HG02678 (cell line): ENCODE data around the gene DKK3.

Experiments
- ATAC-seq: cut with Tn5 transposase; IDR thresholded peaks from one replicate; pipeline ENCODE4 v1.9.1; 2021; ENCODE audit warnings: mild to moderate bottlenecking, moderate library complexity; ENCODE audit not compliant: unreplicated experiment

Gene DKK3

DNA sequence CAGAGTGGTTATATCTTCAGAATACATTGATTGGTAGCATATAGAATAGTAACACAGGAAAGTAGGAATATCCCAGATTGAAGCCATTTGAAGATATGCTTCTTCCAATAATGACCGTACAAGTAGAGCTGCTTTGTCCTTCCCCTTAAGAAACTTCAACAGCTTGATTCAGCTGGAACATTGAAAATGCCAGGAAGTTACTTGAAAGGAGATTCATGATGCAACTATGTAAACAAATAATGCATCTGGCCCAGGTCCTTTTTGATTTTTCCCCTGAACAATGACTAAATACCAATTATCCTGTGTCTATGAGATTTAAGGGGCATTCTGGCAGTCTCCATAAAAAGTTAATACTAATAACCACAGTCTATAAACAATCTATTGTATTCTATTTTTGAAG, 3.0 kb downstream of the DKK3 start:
- ATAC-seq: no peak

DNA sequence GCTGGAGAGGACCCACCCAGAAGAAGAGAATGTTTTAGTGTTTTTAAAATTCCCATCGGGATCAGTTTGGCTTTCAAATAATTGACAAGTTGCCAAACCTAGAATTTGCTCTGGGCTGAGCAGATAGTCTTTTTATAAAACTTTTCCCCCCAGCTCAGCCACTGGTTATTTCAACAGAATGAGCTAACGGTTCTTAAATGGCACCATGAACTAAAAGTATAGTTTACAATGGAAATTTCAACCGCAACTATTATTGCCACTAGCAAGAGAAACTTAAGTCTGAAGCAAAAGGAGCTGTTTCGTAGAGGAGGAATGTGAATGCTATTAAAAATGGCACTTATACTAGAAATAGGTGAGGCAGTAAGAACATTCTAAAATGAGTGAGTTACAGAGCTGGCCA, 3.4 kb downstream of the DKK3 start:
- no peak for ATAC-seq

DNA sequence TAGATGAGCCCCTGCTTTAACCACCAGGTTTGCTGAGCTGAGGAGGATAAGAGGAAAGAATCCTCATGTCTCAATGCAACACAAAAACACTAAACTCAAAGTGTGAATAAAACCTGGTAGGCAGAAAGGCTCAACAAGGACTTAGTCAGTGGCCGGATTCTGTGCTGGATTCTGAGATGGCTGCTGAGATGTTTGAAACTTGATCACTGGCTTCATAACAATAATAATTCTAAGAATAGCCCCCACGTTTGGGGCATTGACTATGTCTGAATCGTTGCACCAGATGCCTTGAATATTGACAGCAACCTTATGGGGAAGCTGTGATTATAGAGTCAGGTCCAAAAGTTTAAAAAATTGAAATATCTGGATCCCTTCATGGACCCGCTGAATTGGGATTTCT, 4.6 kb downstream of the DKK3 start:
- ATAC-seq: no peak

DNA sequence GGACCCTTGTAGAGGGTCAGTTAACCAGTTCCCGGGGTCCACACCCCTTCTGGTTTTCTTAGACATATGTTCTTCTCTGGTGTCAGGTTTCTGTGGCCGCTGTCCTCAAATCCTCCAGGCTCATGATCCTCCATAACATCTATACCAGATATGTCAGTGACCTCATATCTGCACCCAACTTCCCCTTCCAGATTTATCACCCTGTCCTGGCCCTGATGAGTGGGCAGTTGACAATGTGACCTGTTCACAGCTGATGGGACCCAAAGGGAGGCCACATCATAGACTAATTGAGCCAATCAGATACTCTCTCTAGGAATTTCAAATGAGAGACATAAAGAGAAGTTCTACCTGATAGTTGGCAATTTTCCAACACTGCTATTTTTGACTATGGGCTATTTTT, 5.1 kb downstream of the DKK3 start:
- ATAC-seq: no peak

DNA sequence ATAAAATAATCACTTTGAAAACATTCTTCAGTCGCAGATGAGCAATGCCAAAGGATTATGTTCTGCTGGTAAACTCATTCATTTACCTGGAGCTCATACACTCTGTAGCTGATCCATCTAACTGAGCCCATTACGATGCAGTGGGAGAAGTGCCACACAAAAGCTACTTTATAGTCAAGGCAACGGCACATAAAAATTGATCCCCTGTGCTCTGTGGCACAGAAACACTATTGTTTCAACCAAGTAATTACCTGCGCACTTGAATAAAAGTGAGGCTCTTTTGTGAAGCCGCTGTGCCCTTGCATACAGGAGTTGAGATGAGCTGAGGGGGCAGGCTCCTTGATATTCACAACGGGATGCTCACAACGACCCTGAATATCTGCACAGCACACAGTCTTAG, 7.2 kb downstream of the DKK3 start:
- ATAC-seq: no peak

DNA sequence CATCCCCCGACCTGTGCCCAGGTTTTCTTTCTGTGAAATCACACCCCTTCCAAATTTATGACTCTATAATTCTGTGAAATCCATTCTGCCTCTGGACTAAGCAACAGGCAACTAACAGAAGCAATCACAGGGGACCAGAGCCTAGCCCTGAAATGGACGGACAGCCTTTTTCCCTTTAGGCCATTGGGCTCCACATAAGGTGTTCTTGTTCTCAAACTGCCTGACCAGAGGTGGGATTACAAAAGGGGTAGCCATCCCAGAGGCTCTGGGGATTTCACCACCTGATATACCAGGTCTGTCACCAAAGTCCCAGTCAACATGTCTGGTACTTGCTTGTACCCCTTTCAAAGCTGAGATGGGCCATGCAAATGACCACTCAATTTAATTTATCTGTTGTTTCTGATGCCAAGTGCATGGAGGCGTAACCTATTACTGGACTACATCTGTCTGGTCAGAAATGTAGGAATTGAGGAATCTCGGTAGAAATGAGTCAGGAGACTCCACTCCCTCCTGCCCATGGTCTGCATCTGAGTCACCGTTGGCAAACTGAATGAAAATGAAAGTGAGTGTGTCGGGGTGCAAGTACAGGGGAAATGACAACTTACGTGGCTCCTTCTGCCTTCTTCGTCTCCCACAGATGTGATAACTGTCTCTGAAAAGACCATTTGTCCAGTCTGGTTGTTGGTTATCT, 10.2 kb downstream of the DKK3 start:
- no peak for ATAC-seq

DNA sequence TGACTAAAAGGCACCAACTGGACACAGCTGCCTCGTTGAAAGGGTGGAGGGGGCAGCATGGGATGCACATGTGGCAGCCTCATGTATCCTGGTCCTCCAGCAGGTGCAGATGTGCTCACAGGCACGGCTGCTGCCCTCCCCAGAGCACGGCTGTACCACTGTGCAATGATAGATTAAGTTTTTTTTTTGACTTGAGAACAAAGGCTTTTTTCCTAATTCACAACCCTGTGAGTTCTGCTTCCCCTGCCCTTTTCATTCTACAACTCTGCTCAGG, 11.4 kb downstream of the DKK3 start:
- ATAC-seq: no peak

DNA sequence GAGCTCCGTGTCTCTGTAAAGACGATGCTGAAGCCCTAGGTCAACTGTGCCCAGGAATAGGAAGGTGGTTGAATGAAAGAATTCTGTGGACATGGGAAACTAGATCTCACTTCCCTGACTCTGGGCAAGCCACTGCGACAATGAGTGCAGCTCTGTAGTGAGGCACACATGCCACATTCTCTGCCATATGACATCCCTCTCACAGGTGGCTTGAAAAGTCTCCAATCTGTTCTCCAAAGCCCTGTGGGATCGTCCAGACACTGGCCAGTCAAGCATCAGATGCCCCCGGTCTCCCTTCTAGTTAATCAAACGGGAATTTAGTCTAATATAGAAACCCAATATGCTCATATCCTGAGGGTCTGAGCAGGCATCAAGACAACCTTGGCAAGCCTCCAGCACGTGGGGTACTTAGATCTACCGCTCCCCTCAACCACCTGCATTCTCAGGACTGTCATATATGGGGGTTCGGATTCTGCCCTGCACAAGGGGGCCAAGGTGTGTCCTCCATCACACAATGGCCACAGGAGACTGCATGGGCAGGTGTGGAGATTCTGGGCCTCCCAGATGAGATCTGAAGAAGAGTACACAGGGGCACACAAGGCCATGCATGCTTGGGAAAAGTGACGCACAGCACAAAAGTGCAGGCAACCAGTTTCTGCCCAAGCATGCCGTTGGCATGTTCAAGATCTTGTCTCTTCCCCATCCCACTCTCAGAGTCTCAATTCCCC, 11.9 kb downstream of the DKK3 start:
- ATAC-seq: no peak

DNA sequence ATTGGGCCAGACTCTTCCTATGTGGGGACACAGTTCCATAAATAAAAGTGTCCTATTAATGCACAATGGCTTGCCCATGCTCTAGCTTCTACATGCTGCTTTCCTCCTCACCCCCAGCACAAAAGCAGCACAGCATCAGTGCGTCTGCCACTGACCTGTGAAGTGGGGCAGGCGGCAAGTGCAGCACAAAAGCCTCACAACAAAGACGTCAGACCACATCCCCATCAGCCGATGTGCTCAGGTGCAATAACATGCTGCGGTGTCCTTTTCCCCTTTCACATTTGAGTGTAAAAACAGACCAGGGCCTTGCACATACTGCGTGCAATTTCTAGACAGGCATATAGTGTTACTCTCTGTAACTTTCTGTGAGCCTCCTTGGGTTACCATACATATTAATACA, 12.8 kb downstream of the DKK3 start:
- no peak for ATAC-seq

DNA sequence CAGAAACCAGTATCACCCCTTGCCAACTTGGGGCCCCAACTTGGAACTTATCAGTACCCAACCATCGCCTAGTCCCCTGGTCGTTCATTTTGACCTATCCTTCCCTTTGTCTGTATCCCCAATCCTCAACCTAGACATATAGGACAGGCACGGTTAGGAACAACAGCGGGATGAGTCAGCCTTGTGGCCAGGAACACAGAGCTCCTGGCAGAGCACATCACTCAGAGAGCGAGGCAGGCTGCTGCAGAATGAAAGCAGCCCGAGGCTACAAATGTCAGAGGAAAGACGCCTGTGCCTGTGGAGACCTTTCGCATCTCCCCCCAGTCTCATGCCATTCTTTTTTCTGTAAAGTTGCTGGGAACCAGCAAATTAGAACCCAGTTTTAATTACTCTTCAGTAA, 14.6 kb downstream of the DKK3 start:
- ATAC-seq: no peak

DNA sequence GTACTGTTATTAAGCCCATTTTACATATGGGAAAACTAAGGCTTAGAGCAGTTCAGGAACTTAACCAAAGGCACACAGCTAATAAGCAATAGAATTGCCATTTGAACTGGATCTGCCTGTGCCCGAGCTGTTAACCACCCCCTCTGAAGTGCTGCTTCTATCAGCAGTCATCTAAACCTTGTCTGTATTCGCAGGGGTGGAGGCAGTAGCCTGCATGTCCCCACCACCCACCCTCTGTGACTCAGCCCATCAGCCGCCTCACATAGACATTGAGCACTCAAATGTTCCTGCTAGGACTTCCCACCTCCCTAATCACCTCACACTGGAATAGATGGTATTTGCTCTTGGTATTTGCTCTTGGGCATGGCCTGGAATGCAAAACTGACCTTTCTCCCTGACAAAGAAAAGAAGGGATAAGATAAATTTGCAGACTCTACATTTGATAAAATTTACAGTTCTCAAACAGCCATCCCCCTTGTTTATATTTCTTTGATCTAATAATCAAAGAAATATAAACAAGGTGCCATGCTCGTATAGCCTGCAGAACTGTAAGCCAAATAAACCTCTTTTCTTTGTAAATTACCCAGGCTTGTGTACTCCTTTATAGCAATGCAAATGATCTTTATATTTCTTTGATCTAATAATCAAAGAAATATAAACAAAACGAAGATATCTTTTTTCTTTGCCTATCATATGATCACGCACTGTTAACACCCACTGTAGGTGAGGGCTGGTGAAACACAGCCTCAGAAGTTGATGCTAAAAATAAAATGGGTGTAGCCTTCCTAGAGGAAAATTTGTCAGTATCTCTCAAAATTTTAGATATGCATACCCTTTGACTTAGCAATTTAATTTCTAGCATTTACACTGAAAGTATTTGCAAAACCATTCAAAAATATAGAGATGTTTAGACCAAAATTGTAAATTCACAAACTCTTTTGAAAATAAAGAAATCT, 15.9 kb downstream of the DKK3 start:
- ATAC-seq: no peak

DNA sequence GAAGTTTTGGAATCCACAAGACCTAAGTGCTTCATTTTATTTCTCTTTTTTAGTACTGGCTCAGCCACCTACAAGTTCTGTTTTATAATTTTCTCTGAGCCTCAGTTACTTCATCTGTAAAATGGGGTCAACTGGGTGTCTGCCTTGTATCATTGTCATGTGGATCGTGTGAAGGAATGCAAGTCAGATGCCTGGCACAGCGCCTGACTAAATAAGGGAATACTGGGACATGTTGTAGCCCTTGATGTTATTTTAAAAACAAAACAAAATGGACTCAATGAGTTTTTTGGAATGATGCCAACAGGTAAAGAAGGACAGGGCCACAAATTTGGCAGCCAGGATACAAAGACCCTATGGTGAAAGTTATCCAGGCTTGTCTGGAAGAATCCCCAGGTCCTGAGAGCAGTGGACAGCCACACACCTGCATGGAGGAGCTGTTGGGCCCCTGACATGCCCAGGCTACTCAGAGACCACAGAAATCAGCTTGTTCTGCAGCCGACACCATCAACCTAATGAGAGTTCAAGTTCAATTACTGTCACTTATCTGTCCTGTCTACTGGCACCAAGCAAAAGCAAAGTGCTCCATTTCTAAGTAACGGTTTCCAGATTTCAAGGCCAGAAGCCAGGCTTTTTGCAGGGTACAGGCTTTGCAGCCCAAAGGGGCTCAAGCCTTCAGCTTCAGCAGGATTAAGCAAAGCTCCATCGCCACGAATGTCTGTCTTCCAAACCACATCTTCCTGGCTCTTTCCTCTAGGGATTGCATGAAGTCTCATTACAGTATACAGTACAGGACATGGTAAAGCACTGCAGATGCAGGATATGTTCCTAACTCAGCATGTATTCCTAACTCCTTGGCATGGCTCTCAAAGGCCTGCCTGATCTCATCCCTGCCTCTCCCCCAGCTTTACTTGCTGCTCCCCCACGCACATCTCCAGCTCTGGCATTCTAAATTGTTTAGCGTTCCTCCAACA, 18.4 kb downstream of the DKK3 start:
- ATAC-seq: no peak

DNA sequence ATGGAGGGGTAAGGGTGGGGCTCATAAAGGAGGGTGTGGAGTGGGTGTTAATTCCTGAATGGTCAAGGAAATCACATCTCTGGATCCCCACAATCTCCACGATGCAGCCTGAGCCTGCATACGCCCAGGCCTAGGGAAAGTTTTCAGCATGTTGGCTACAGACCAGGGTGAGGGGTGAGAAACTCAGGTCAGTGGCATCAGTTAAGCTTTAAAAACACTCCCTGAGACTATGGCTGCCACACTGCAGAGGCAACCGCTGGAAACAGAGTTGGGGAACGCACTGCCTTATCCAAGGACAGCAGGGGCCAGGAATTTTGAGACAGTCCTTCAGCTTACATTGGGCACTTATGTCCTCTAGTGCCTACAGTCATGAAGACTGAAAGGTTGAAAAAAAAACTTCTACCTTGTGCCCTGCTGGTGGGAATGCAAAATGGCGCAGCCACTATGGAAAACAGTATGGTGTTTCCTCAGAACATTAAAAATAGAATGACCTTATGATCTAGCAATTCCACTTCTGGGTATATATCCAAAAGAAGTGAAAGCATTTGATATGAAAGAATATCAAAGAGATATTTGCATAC, 19.7 kb downstream of the DKK3 start:
- no peak for ATAC-seq

DNA sequence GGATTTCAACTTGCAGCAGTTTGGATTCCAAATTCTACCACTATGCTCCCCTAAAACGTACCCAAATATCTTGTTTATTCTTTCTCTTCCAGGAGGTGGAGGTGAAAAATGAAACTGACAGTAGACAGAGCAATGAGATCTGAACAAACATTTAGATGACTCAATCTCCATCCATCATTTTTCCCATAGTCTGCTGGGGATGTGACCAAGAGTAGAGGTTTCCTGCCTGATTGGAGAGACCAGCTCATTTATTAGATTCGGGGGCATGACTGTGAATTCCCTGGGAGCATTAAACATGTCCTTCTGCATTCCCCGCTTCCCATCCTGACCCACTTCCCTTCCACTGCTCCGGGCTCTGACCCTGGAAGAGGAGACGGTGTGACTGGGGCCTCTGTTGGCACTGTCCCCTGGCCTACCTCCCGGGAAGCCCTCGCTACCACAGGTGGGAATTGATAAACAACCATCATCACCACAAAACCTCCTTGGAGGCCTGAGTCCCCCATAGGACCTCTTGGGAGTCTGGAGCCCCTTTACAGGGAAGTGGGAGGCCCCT, 20.3 kb downstream of the DKK3 start:
- no peak for ATAC-seq

DNA sequence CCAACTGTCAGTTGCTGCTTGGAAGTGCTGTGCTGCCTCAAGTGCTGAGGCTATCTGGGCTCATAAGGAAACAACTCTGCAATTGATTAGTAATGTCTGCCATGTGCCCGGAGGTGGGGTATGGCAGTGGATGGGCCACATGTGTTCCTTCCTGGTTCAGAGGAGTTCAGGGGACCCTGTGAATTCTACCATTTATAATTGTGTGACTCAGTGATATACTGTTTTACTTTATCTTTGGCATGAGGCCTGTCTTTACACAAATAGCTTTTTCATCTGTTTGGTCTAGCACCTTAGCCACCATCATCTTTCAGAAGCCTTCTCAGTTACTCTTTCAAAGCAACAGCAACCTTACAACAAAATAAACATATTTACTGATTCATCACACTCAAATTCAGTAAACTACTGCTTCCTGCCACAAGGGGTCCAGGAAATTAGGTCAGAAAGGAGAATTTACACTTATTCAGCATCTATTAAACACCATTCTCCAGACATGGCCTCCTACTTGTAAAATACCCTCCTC, 20.9 kb downstream of the DKK3 start:
- no peak for ATAC-seq

DNA sequence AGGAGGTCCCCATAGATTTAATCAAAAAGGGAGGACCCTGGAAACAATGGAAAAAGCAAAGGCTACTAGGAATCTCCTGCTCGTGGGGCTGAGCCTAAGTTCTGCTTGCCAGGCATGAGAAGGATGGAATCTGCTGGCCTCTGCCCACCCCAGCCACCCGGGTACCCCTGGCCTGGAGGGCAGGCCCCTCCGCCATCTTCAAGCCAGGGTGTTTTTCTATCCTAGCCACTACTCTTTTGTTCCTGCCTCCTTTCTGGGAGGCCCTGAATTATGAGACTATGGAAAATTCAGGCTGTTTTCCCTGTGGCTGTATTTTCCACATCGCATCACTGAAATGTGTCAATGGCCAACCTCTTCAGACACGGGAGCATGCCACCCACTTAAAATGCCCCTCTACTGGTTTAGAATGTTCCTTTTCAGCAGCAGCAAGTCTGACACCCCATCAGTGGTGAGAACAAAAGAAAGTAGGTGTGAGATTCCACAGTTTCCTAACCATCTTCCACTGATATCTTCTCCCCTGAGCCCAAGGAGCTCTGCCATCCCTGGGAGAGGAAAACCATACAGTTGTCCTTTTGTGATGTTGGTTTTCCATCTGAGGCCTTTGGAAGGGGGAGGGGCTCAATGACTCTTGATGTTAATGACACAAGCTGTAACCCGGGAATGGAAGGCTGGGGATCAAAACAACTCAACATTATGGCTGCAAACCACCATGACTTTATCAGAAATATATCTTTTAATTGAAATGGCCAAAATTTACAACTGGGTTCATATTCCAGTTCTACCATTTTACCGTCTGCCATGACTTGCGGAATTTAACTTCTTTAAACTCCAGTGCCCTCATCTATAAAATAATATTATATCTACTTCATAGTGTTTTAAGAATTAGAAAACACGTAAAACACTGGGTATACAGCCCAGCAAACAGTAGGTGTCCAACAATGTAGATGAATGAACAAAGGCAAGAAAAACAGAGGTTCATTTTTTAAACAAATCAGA, 22.2 kb downstream of the DKK3 start:
- ATAC-seq: no peak

DNA sequence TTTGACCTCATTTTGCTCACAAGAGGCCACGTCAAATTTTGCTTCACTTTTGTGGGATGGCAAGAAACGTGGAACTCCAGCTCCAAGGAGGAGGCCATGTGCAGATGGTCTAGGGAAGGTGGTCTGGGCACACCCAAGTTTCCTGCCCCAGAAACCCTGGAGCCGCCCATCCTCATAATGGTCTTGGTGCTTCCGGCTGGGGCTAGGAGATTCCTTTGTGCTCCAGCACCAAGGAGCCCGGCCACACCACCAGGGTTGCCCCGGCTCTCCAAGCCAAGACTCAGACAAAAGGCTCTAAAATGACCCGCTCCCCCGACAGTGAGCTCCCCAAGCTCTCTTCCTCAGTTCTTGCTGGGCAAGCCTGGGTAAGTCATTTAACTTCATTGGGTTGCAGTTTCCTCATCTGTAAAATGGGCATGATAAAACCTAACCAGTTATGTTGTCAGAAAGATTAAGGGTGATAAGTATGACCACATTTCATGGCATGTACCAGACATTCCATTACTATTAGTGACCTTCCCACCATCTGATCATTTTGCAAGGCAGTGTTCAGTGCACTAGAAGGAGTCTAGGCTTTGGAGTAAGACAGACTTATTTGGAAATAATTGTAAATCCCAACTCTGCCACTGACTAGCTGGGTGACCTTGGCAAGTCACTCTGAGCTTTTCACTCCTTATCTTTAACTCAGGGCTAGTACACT, 23.3 kb downstream of the DKK3 start:
- ATAC-seq: no peak

DNA sequence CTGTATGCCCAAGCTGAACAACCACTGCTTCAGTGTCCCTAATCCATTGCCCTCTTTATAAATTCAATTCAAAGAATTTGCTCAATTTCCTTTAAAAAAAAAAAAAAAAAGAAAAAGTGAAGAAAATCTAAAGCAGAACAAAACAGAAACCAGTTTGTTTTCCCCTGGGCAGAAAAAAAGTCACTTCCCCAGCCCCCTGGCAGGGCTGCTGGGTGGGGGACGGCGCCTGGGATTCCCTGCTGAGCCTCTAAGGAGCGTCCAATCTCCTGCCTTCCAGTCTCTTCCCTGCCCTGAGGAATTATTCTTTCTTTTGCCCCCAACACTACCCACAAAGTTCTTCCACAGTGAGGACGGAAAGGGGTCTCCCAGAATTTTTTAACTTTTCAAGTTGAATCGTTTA, 23.9 kb downstream of the DKK3 start:
- ATAC-seq: no peak
